ENCODE data around the gene CCNL2.

Gene CCNL2

DNA sequence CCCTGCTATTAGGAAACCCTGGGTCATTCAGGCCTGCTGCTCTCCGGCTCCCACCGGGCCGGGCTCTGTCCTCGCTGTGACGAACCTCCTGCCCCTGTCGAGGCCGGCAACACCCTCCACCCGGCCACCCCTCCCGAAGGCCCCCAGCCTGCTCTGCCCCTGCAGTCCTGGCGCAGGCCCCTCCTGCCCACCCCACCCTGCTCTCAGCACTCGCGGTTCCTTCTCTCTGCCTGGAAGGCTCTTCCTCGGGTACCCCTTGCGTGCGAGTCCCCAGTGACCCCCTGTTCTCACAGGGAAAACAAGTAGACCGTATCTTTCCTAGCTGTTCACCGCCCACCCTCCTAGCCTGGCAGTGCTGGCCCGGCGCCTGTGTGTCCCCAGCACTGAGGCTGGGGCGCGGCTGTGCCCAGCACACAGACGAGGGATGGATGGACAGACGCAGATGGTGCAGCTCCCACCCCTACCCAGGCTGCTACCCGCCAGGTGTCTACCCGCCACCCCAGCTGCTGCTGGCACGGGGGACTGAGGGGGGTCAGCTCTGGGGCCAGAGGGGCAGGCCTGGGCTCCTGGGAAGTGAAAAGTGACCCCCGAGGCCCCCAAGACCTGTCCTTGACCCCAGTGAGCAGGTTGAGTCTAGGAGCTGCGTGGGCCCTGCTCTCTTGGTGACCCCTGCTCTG, 33.3 kb upstream of the CCNL2 start:
- Histone ChIP-seq H3K4me3 (IDR thresholded peaks at IDR 0.05; ENCODE audit: insufficient read depth, low read depth, low read length) (no peak overlapping the region), H3K36me3 (ENCODE audit: insufficient read depth) (no peaks in the 10 kb centered on the region), H3K4me2 (no peak overlapping the region), H3K9ac (no peak overlapping the region), H3K27ac (no peak overlapping the region), H2AFZ (ENCODE audit: low read depth) (no peak overlapping the region), H4K20me1 (ENCODE audit: insufficient read depth) (no peaks in the 10 kb centered on the region), H3K27me3 (ENCODE audit: insufficient read depth, low read depth) (peaks cover 70% of the 10 kb centered on the region), H3K4me1 (ENCODE audit: low read depth, poor library complexity, severe bottlenecking) (no peaks in the 10 kb centered on the region), H3K79me2 (ENCODE audit: insufficient read depth, low read depth) (no peaks in the 10 kb centered on the region)
- TF ChIP-seq, protein P1, sequence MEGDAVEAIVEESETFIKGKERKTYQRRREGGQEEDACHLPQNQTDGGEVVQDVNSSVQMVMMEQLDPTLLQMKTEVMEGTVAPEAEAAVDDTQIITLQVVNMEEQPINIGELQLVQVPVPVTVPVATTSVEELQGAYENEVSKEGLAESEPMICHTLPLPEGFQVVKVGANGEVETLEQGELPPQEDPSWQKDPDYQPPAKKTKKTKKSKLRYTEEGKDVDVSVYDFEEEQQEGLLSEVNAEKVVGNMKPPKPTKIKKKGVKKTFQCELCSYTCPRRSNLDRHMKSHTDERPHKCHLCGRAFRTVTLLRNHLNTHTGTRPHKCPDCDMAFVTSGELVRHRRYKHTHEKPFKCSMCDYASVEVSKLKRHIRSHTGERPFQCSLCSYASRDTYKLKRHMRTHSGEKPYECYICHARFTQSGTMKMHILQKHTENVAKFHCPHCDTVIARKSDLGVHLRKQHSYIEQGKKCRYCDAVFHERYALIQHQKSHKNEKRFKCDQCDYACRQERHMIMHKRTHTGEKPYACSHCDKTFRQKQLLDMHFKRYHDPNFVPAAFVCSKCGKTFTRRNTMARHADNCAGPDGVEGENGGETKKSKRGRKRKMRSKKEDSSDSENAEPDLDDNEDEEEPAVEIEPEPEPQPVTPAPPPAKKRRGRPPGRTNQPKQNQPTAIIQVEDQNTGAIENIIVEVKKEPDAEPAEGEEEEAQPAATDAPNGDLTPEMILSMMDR (conservative IDR thresholded peaks at IDR 0.05; ENCODE audit: low read depth, low read length) = no peak

DNA sequence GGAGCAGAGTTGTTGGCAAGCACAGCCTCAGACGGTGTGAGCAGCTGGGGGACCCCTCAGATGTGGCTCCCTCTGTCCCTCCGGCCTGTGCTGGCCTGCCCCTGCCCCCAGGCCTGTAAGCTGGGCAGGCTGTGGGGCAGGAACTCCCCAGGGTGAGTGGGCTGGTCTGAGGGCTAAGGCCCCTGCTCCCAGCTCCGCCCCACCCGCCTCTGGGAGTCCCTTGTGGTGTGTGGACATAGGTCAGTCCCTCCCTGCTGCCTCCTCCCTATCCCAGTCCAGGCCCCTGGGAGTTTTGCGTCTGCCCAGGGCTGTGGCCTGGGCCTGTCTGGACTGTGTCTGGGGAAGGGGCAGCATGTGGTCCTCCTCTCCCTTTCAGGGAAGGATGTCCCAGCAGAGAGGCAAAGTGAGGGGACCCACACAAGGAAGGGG, 32.7 kb upstream of the CCNL2 start:
- no peak overlapping the region for H3K4me3 ChIP-seq (IDR thresholded peaks at IDR 0.05; ENCODE audit: insufficient read depth, low read depth, low read length)
- TF ChIP-seq, protein P1 (conservative IDR thresholded peaks at IDR 0.05; ENCODE audit: low read depth, low read length) = no peak
- H3K9ac ChIP-seq = no peak overlapping the region
- H4K20me1 ChIP-seq (ENCODE audit: insufficient read depth) = no peaks in the 10 kb centered on the region
- H3K79me2 ChIP-seq (ENCODE audit: insufficient read depth, low read depth) = no peaks in the 10 kb centered on the region
- no peak overlapping the region for H2AFZ ChIP-seq (ENCODE audit: low read depth)
- no peaks in the 10 kb centered on the region for H3K4me1 ChIP-seq (ENCODE audit: low read depth, poor library complexity, severe bottlenecking)
- H3K36me3 ChIP-seq (ENCODE audit: insufficient read depth) = no peaks in the 10 kb centered on the region
- H3K4me2 ChIP-seq = no peak overlapping the region
- no peak overlapping the region for H3K27ac ChIP-seq
- H3K27me3 ChIP-seq (ENCODE audit: insufficient read depth, low read depth) = peaks cover 66% of the 10 kb centered on the region

DNA sequence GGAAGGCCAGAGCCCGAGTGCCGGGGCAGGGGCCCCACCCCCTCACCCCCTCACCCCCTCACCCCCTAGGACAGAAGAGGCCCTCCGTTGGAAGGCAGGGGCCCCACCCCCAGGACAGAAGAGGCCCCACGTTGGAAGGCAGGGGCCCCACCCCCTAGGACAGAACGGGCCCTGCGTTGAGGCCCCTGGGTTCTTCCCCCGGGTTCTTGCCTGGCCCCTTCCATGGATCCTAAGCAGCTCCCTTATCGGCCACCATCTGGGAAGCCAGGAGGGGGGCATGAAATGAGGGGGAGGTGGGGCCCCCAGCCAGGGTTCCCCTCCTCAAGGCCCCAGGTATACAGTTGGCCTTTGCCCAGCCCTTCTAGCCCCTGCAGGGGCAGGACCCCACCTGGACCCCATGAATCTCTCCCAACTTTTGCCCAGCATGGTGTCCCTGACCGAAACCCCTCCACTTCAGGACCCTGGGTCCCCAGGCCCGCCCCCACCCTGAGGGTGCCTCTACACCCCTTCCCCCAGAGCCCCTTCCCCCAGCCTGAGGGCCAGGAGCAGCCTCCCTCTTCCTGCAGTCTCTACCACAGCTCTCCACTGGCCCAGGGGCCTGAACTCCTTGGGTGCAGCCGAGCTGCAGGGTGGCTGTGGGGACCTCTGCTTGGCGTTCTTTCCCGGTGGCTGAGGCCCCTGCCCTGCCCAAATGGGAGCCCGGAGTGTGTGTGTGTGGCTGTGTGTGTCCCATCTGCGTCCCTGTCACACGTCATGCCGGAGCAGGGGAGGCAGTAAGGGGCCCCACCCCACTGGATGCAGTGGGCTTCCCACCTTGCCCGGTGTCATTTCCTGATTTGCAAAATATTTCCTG, 32.1 kb upstream of the CCNL2 start:
- H3K4me2 ChIP-seq = no peak overlapping the region
- H3K27ac ChIP-seq = no peak overlapping the region
- no peaks in the 10 kb centered on the region for H3K79me2 ChIP-seq (ENCODE audit: insufficient read depth, low read depth)
- TF ChIP-seq, protein P1 (conservative IDR thresholded peaks at IDR 0.05; ENCODE audit: low read depth, low read length) = no peak
- H3K36me3 ChIP-seq (ENCODE audit: insufficient read depth) = no peaks in the 10 kb centered on the region
- H3K27me3 ChIP-seq (ENCODE audit: insufficient read depth, low read depth) = peaks cover 60% of the 10 kb centered on the region
- no peaks in the 10 kb centered on the region for H4K20me1 ChIP-seq (ENCODE audit: insufficient read depth)
- H3K4me1 ChIP-seq (ENCODE audit: low read depth, poor library complexity, severe bottlenecking) = no peaks in the 10 kb centered on the region
- H3K9ac ChIP-seq = no peak overlapping the region
- no peak overlapping the region for H2AFZ ChIP-seq (ENCODE audit: low read depth)
- H3K4me3 ChIP-seq (IDR thresholded peaks at IDR 0.05; ENCODE audit: insufficient read depth, low read depth, low read length) = no peak overlapping the region

DNA sequence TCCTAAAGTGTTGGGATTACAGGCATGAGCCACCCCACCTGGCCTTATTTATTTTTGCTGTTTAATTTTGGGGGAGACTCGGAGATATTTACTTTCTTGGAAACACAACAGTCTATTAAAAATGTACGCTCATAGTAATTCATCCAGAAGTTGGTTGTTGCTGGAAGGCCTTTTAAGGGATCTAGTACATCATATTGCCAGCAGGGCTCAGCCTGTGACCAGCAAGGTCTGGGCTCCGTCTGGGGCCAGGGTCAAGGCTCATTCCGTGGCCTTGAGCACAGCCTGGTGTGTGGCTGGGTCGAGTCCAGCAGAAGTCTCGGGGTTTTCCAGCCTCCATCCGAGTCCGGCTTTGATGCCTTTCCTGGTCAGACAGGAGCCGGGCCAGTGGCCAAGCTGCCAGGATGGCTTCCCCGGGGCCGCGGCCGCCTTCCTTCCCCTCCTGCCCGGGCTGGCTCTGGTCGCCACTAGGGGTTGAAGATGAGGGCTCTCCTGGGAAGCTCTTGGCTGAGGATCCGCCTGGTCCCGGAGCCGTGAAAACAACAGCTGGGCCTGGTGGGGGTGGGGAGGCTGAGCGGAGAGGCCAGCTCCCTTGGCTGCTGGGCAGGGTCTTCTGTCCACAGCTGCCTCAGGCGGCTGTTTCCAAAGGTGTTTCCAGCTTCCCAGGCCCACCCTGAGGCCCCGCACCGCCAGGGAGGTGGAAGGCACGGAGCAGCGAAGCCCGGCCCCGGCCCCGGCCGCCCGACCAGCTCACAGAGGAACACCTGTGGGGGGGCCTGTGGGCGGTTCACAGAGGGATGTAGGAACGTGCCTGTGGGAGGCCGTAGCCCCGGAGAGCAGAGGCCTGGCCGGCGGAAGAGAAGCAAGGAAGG, 31.2 kb upstream of the CCNL2 start:
- TF ChIP-seq, protein P1 (conservative IDR thresholded peaks at IDR 0.05; ENCODE audit: low read depth, low read length) = no peak
- Histone ChIP-seq H3K4me1 (ENCODE audit: low read depth, poor library complexity, severe bottlenecking) (no peaks in the 10 kb centered on the region), H3K4me2 (no peak overlapping the region), H3K27ac (no peak overlapping the region), H3K9ac (no peak overlapping the region), H2AFZ (ENCODE audit: low read depth) (no peak overlapping the region), H3K79me2 (ENCODE audit: insufficient read depth, low read depth) (no peaks in the 10 kb centered on the region), H3K27me3 (ENCODE audit: insufficient read depth, low read depth) (peaks cover 59% of the 10 kb centered on the region), H4K20me1 (ENCODE audit: insufficient read depth) (no peaks in the 10 kb centered on the region), H3K36me3 (ENCODE audit: insufficient read depth) (no peaks in the 10 kb centered on the region), H3K4me3 (IDR thresholded peaks at IDR 0.05; ENCODE audit: insufficient read depth, low read depth, low read length) (no peak overlapping the region)

Measured in KMS-11 (cell line).